ENCODE measurements around the gene PAPOLA.

The PAPOLA gene

GRCh38 chr14:96587823-96588385 is 85.7 kb downstream of the PAPOLA start:
- DNase-seq: no peak

- no peak for DNase-seq
These were observed 86.5 kb downstream of the PAPOLA start for GRCh38 chr14:96588410-96589257.

DNA sequence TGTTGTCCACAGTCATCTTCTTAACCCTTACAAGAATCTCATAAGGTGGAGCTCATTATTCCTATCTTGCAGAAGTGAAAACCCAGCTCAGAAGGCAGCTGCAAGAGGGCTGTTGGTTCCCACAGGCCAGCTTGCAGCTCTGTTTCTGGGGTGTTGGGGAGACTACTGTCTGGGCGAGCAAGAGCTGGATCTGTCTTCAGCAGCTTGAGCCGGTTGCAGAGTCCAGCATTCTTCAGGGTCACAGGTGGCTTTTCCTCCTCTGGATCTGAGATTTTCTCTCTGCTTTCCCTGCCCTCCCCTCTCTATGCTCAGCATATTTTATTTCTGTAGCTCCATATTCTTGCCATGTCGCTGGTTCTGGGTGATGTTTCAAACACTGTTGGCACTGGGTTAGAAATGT is 87.4 kb downstream of the PAPOLA start:
- DNase-seq: no peak

DNA sequence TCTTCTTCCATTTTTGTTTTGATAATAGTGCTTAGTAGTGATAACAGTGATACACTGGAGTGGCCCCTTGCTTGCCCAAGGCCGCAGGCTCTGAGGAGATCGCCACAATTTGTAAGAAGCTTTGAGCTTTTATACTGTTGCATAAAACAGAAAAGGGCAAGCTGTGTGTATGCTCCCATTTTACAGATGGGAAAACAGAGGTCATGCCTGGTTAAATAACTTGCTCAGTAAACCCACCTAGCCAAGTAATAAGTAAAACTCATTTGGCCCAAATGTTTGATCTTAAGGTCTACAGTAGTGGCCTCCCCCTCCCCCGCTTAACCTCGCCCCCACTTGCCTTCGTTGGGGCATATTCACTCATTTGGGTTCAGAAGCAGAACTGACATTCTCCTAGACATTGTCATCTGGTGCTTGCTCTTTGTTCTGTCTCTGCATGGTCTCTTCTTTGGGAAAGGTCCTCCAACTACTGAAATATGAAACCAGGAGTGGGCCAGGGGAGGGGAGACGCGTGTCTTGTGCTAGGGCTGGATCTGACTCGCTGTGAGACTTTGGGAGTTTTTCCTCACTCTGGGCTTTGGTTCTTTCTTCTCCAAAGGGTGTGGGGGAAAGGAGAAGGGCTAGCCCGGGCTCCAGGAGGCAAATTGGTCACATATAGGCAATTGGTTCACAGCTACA is 88.1 kb downstream of the PAPOLA start:
- no peak for DNase-seq

GRCh38 chr14:96592591-96593386 is 90.6 kb downstream of the PAPOLA start:
- DNase-seq: peak; percentile 57

DNA sequence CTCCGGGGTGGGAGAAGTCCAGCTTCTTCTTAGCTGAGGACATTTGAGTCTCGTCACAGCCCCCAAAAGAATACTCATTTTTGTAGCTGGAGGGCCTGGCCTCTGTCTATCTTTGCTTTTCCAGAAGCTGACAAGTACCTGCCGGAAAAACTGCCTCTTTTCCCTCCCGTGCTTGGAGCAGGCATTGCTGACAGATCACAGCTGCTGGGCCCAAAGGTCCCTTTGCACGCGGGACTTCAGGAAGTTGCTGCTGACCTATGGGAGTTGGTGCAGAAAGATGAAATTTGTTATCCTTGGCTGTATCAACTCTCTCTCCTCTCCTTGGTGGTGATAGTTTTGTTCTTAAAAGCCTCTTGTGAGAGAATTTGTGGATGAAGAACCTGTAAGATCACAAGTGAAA is 92.8 kb downstream of the PAPOLA start:
- DNase-seq: no peak

GRCh38 chr14:96597680-96598079 is 95.5 kb downstream of the PAPOLA start:
- no peak for DNase-seq

GRCh38 chr14:96598332-96598928 is 96.2 kb downstream of the PAPOLA start:
- DNase-seq: no peak

- no peak for DNase-seq
These were observed 96.9 kb downstream of the PAPOLA start for GRCh38 chr14:96599076-96599475.

DNA sequence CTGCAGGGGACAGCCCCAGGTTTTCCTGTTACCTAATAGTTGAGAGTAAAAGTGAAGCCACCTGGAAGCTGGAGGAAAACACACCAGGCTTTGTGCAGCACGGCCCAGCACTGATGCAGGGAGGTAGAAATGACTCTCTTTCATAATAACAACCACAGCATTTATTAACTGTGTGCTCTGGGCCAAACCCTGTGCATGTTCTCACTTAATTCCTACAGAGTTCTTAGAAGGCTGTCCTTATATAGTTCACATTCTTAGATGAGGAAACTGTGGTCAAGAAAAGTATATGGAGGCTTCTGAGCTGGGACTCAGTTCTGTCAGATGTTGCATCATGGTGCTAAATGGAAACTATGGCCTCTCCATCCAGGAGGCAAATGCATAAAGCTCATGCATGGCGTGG is 100.0 kb downstream of the PAPOLA start:
- DNase-seq: no peak

- DNase-seq: no peak
These were observed 101.4 kb downstream of the PAPOLA start for GRCh38 chr14:96603350-96604255.

- DNase-seq: no peak
These were observed 112.3 kb downstream of the PAPOLA start for GRCh38 chr14:96614481-96614881.

DNA sequence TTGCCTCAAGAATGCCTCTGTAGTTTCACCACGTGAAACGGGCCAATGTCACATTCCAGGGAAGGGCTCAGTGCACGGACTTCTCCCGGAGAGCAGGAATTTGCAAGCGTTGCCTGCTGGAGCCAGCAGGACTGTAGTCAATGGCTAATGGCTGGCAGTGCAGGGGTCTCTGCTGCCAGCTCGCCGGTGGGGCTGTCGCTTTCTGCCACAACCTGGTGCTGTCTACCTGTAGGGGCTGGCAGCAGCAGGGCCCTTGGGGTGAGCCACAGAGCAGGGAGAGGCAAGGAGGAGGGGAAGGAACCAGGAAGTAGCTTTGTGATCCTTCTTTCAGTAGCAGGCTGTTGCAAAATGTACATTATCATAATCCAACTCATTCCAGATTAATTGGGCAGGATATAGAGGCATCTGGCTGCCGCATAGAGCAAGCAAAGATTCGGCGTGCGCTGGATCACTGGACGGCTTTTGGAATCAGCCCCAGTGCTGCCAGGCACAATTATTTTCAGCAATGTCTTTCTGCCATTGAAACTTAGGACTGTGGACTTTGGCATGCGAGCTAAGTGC is 114.1 kb downstream of the PAPOLA start:
- DNase-seq: no peak
